Measurements from ENCODE around the gene CBX8. TPM values are rescaled to one million over a fixed set of nuclear protein-coding genes. Genes with fewer than 3 reads are reported as not detected.

CBX8 gene
- total and polyA plus RNA-seq, 2 of the 13 experiments (the other 11 are each of a cell fraction or from before 2014, with no cell fraction given): 0.34 to 12.6 TPM

DNA sequence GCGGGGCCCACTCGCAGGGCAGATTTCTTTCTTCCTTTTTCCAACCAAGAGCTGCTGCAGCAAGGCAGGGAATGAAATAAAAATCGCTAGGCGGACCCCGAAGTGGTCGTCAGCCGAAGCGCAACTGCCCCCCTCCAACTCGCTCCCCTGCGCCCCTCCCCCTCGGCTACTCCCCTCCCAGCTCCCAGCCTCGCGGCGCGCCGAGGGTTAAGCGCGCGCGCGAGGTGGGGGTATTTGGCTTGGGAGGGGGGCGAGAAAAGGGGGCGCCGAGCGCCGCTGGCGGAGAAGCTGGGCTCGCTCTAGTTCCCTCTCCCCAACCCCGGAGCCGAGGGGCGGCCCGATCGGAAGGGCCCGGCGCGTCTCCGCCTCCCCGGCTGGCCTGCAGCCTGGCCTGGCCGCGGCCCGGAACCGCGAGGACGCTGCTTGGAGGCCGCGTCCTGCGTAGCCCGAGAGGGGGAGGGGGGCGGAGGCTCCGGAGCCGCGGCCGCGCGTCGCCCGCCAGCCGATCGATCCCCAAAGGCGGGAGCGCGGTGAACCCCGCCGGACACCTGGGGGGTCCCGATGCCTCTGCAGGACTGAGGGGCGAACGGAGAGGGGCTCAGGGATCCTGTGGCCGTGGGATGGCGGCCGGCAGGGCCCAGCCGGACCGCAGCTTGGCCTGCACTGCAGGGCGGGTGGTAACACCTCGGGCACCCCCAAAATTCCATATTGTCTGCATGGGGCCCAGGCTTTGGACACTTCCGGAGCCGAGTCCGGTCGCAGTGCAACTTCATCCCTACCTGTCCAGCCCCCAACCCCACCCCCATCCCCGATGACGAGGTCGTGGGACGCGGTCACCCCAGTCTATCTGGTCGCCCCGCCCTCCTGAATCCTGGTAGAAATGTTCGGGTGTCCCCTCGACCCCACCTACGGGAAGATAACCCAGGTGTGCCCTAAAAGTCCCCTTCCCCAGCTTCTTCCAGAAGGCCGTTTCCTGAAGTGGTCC, 47.2 kb upstream of the CBX8 start (continued):
- TF ChIP-seq ZNF670 (CRISPR knock-in tag; IDR thresholded peaks at IDR 0.05; ENCODE audit: borderline replicate concordance): peak; percentile 24
- no peak for TF ChIP-seq MEF2D (CRISPR knock-in tag; IDR thresholded peaks at IDR 0.05)
- TF ChIP-seq ZNF501 (CRISPR knock-in tag; IDR thresholded peaks at IDR 0.05): peak; percentile 60; the same call in 1 of the 2 replicates
- no peak for TF ChIP-seq ZNF282 (IDR thresholded peaks at IDR 0.05; ENCODE audit: partially characterized antibody)
- TF ChIP-seq, protein P1, sequence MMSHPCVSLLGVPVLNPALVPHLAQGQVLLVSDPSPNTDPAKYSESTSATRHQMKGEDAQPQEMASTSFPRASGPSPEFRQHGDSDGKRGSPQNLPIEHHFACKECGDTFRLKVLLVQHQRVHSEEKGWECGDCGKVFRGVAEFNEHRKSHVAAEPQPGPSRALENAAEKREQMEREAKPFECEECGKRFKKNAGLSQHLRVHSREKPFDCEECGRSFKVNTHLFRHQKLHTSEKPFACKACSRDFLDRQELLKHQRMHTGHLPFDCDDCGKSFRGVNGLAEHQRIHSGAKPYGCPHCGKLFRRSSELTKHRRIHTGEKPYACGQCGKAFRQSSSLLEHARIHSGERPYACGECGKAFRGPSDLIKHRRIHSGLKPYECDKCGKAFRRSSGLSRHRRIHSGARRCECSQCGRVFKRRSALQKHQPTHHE (CRISPR knock-in tag; IDR thresholded peaks at IDR 0.05; ENCODE audit: borderline replicate concordance): no peak; the same call in 1 of the 2 replicates
- 0 out of 2 replicates have a peak, but pooled peaks have one; percentile 32 for TF ChIP-seq ZNF546 (CRISPR knock-in tag; conservative IDR thresholded peaks at IDR 0.05)
- no peak for TF ChIP-seq ZBTB1 (CRISPR knock-in tag; IDR thresholded peaks at IDR 0.05; ENCODE audit: borderline replicate concordance)
- TF ChIP-seq ELF3 (CRISPR knock-in tag; IDR thresholded peaks at IDR 0.05): peak; percentile 61; the same call in 1 of the 2 replicates
- TF ChIP-seq ZNF549 (CRISPR knock-in tag; IDR thresholded peaks at IDR 0.05): no peak
- TF ChIP-seq ZNF768 (CRISPR knock-in tag; IDR thresholded peaks at IDR 0.05): peak; percentile 79; the same call in 1 of the 2 replicates
- no peak for TF ChIP-seq STAG1 (CRISPR knock-in tag; IDR thresholded peaks at IDR 0.05)
- peak; percentile 78; the same call in 1 of the 2 replicates for TF ChIP-seq ZNF160 (CRISPR knock-in tag; IDR thresholded peaks at IDR 0.05)
- TF ChIP-seq HNRNPH1 (optimal IDR thresholded peaks at IDR 0.05; ENCODE audit: low read depth, low read length): no peak
- TF ChIP-seq, protein P2, sequence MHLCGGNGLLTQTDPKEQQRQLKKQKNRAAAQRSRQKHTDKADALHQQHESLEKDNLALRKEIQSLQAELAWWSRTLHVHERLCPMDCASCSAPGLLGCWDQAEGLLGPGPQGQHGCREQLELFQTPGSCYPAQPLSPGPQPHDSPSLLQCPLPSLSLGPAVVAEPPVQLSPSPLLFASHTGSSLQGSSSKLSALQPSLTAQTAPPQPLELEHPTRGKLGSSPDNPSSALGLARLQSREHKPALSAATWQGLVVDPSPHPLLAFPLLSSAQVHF (CRISPR knock-in tag; IDR thresholded peaks at IDR 0.05): peak; percentile 85; the same call in 1 of the 2 replicates
- TF ChIP-seq TEAD3 (CRISPR knock-in tag; optimal IDR thresholded peaks at IDR 0.05; ENCODE audit: borderline replicate concordance): no peak
- TF ChIP-seq ATF1 (CRISPR knock-in tag; IDR thresholded peaks at IDR 0.05): no peak
- TF ChIP-seq SNRNP70 (IDR thresholded peaks at IDR 0.05; ENCODE audit: low read depth, low read length): no peak
- peak; percentile 90 for TF ChIP-seq FOXC1 (CRISPR knock-in tag; IDR thresholded peaks at IDR 0.05; ENCODE audit: borderline replicate concordance)
- TF ChIP-seq MED1 (CRISPR knock-in tag; IDR thresholded peaks at IDR 0.05): peak; percentile 76
- TF ChIP-seq SMC3 (IDR thresholded peaks at IDR 0.05; ENCODE audit: low read length): no peak
- TF ChIP-seq MAFG (CRISPR knock-in tag; IDR thresholded peaks at IDR 0.05): no peak
- no peak for TF ChIP-seq ZNF10 (CRISPR knock-in tag; IDR thresholded peaks at IDR 0.05; ENCODE audit: borderline replicate concordance, low read depth)
- TF ChIP-seq, protein P3, sequence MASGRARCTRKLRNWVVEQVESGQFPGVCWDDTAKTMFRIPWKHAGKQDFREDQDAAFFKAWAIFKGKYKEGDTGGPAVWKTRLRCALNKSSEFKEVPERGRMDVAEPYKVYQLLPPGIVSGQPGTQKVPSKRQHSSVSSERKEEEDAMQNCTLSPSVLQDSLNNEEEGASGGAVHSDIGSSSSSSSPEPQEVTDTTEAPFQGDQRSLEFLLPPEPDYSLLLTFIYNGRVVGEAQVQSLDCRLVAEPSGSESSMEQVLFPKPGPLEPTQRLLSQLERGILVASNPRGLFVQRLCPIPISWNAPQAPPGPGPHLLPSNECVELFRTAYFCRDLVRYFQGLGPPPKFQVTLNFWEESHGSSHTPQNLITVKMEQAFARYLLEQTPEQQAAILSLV (CRISPR knock-in tag; IDR thresholded peaks at IDR 0.05; ENCODE audit: borderline replicate concordance): peak; percentile 92; the same call in 1 of the 2 replicates

All from HepG2 (cell line).